Lung (tissue), 12 donors: ENCODE results near the gene CREB3. TPM values are rescaled to one million over a fixed set of nuclear protein-coding genes. Genes with fewer than 3 reads are reported as not detected.
A peak's percentile ranks its signal among the peaks of the same experiment; 100 is the strongest.

Experiments
- ATAC-seq: fragments of 200-7000 bp; cut with Tn5 transposase; one replicate; pipeline ENCODE4 v1.9.1; 2020; ENCODE audit warnings: moderate number of reproducible peaks; ENCODE audit not compliant: insufficient read depth, low FRiP score
- DNase-seq, 3 donors: peaks; one replicate each; pipeline ENCODE4 v3.0.0-alpha.2; 2013 to 2017
- H3K27ac ChIP-seq, 2 donors: one replicate each; pipeline ENCODE4 v1.5.1; 2013; ENCODE audit warnings: mild to moderate bottlenecking in 2 of 2, moderate library complexity in 2 of 2, control low read depth in 1 of 2, inconsistent platforms in 1 of 2, low read depth in 1 of 2, low read length in 1 of 2
- H3K27me3 ChIP-seq, 3 donors: one replicate each; pipeline ENCODE4 v1.5.1; 2013; ENCODE audit warnings: low read length in 2 of 3; ENCODE audit not compliant: control insufficient read depth in 3 of 3, insufficient read depth in 3 of 3
- H3K36me3 ChIP-seq, 4 donors: one replicate each; pipeline ENCODE4 v1.5.1; 2013; ENCODE audit warnings: low read length in 4 of 4, mild to moderate bottlenecking in 1 of 4, moderate library complexity in 1 of 4; ENCODE audit not compliant: control insufficient read depth in 4 of 4, insufficient read depth in 4 of 4
- H3K4me1 ChIP-seq, 5 donors: one replicate each; pipeline ENCODE4 v1.5.1; 2013; ENCODE audit warnings: low read length in 5 of 5, mild to moderate bottlenecking in 2 of 5, moderate library complexity in 1 of 5; ENCODE audit not compliant: control insufficient read depth in 5 of 5, insufficient read depth in 5 of 5
- H3K4me3 ChIP-seq: one replicate; pipeline ENCODE4 v1.5.1; 2013; ENCODE audit warnings: mild to moderate bottlenecking, control low read depth, moderate library complexity
- H3K9ac ChIP-seq, 2 donors: one replicate each; pipeline ENCODE4 v1.5.1; 2013; ENCODE audit warnings: low read length in 2 of 2, control low read depth in 1 of 2; ENCODE audit not compliant: insufficient read depth in 1 of 2
- H3K9me3 ChIP-seq, 4 donors: one replicate each; pipeline ENCODE4 v1.5.1; 2013; ENCODE audit warnings: low read length in 3 of 4, mild to moderate bottlenecking in 1 of 4, moderate library complexity in 1 of 4; ENCODE audit not compliant: control insufficient read depth in 4 of 4, insufficient read depth in 3 of 4
- WGBS, 2 donors: extraction: QIAGEN DNeasy Blood & Tissue Kit; methylation state at CpG; one replicate each; pipeline ENCODE4 v1.1.7; 2013; 5-methylcytosine and 5-hydroxymethylcytosine counted together
- polyA plus RNA-seq, 2 donors: library from polyadenylated mRNA; stranded (reverse); fragments of 200-250 nt; gene quantifications; one replicate each; pipeline ENCODE4 v1.2.1, GENCODE V29; 2013
- total RNA-seq, 2 donors: library from RNA; depleted of rRNA in 1 of 2; stranded (reverse); fragments of >200 nt in 1 of 2; gene quantifications; one replicate each; pipeline ENCODE4 v1.2.1, GENCODE V29; 2014 to 2021
- TF ChIP-seq, protein P1 (sequence below): IDR thresholded peaks from 2 replicates; pipeline ENCODE4 v1.5.1; 2012; ENCODE audit warnings: mild to moderate bottlenecking; ENCODE audit errors: control extremely low read depth, extremely low read depth
- donor health status: control.
- donor health status: control.
- donor health status: Bipolar disorder and iron deficiency.
- donor health status: healthy.
- donor health status: DM: yes; HTN: yes; CAD: no.

The CREB3 gene
- total and polyA plus RNA-seq, 4 donors, result 25.1 to 43.3 (median 38.9) TPM

DNA sequence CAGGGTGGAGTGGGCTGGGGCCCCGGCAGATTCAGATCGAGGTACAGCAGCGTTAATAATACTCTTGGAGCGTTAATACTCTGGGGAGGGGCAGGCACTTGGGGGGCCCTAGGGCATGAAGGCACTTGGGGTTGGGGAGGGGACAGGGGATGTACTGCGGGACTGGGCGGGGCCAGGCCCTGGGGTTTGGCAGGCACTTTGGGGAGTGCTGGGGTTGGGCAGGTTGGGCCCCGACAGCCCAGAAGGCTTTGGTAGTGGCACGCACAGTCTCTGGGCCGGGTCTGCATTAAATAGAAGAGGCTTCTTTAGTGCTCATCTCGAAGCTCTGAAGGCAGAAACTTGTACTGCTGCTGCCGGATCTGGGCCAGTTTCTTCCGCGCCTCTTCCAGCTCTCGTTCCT lies 35.0 kb upstream of the CREB3 start:
- TF ChIP-seq, protein P1, sequence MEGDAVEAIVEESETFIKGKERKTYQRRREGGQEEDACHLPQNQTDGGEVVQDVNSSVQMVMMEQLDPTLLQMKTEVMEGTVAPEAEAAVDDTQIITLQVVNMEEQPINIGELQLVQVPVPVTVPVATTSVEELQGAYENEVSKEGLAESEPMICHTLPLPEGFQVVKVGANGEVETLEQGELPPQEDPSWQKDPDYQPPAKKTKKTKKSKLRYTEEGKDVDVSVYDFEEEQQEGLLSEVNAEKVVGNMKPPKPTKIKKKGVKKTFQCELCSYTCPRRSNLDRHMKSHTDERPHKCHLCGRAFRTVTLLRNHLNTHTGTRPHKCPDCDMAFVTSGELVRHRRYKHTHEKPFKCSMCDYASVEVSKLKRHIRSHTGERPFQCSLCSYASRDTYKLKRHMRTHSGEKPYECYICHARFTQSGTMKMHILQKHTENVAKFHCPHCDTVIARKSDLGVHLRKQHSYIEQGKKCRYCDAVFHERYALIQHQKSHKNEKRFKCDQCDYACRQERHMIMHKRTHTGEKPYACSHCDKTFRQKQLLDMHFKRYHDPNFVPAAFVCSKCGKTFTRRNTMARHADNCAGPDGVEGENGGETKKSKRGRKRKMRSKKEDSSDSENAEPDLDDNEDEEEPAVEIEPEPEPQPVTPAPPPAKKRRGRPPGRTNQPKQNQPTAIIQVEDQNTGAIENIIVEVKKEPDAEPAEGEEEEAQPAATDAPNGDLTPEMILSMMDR, result no peak
- 83 to 93% methylated on average over 14 of the region's 14 CpGs for WGBS, 2 donors
- no peaks in the 10 kb centered on the region for H3K9me3 ChIP-seq
- peak overlapping the region in 1 of 2 donors; percentile 58 for H3K27ac ChIP-seq
- H3K27me3 ChIP-seq, result no peaks in the 10 kb centered on the region
- no peak for ATAC-seq
- H3K4me3 ChIP-seq, result no peak overlapping the region
- peaks cover 0 to 2% (median 0%) of the 10 kb centered on the region in 5 donors for H3K4me1 ChIP-seq
- H3K9ac ChIP-seq, result no peak overlapping the region
- H3K36me3 ChIP-seq, result peaks cover 37 to 53% (median 49%) of the 10 kb centered on the region in 4 donors
- DNase-seq, result no peak

DNA sequence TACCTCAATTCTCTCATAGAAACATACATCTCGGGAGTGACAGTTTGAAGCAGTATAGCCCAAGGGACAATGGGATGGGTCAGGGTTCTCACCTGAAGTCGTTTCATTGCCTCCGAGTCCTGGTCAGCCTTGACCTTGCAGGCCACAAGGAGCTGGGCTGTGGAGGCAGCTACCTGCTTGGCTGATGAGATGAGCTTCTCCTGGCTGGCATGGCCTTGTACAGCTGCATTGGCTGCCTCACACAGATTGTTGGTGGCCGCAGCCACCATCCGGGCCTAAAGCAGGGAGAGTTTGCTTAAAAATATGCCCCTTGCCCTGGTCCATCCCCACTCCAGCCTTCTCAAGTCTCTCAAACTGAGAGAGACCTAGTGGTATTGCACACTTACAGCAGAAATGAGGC lies 34.2 kb upstream of the CREB3 start:
- ATAC-seq, result no peak
- peaks cover 37 to 60% (median 54%) of the 10 kb centered on the region in 4 donors for H3K36me3 ChIP-seq
- WGBS, 2 donors, result 94 to 96% methylated on average over 5 of the region's 5 CpGs
- no peaks in the 10 kb centered on the region for H3K27me3 ChIP-seq
- peak overlapping the region in 1 of 2 donors; percentile 55 for H3K27ac ChIP-seq
- no peak overlapping the region for H3K4me3 ChIP-seq
- no peaks in the 10 kb centered on the region for H3K9me3 ChIP-seq
- peaks cover 0 to 2% (median 0%) of the 10 kb centered on the region in 5 donors for H3K4me1 ChIP-seq
- no peak overlapping the region for H3K9ac ChIP-seq
- DNase-seq, result no peak
- TF ChIP-seq, protein P1, result no peak

DNA sequence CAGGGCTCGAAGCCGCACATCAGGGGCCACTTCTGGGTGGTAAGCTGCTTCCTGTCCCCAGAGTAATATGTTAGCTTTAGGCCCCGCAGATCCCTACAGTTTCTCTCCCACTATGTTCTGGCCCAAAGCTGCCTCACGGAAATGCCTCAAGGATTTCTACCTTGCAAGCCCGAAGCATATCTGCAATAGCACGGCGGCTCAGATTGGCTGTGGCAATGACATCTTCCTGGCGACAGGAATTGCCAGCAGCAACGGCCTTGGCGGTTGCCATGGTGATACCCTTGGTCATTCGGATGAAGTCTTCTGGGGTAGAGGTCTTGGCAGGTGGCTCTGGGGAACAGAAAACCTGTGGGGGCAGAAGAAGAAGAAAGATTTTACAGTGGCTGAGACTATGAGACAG lies 32.4 kb upstream of the CREB3 start:
- ATAC-seq (no peak), DNase-seq (no peak)
- TF ChIP-seq, protein P1, result no peak
- Histone ChIP-seq H3K27me3 (no peaks in the 10 kb centered on the region), H3K9ac (no peak overlapping the region), H3K4me1 (peaks cover 0 to 2% (median 0%) of the 10 kb centered on the region in 5 donors), H3K36me3 (peaks cover 41 to 74% (median 71%) of the 10 kb centered on the region in 4 donors), H3K4me3 (no peak overlapping the region), H3K27ac (no peak overlapping the region), H3K9me3 (no peaks in the 10 kb centered on the region)
- WGBS, 2 donors, result 91 to 92% methylated on average over 11 of the region's 11 CpGs

DNA sequence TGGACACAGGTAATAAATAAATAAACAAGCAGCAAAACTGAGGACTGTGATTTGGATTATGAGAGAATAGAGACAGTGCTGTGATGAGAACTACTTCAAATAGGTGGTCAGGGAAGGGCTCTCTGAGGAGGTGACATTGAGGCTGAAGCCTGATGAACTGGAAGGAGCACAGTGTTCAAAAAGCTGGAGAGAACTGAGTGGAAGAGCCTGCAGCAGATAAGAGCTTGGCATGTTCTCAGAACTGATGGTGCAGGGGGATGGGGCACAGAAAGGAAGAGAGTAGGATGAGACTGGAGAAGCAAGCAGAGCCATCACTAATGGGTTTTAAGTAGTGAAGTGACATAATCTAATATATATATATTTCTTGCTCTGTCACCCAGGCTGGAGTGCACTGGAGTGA lies 31.5 kb upstream of the CREB3 start:
- TF ChIP-seq, protein P1, result no peak
- peaks cover 42 to 82% (median 76%) of the 10 kb centered on the region in 4 donors for H3K36me3 ChIP-seq
- H3K9me3 ChIP-seq, result no peaks in the 10 kb centered on the region
- no peak overlapping the region for H3K27ac ChIP-seq
- no peak overlapping the region for H3K9ac ChIP-seq
- no peak overlapping the region for H3K4me3 ChIP-seq
- DNase-seq, result no peak
- H3K27me3 ChIP-seq, result no peaks in the 10 kb centered on the region
- no peak for ATAC-seq
- peaks cover 0 to 2% (median 0%) of the 10 kb centered on the region in 5 donors for H3K4me1 ChIP-seq
